ENCODE results near the gene XG.
"Not testable (repeated sequence)": the region's sequence is repeated elsewhere in the genome, so short reads cannot be mapped to it uniquely, and the experiment has no call there.

The XG gene

DNA sequence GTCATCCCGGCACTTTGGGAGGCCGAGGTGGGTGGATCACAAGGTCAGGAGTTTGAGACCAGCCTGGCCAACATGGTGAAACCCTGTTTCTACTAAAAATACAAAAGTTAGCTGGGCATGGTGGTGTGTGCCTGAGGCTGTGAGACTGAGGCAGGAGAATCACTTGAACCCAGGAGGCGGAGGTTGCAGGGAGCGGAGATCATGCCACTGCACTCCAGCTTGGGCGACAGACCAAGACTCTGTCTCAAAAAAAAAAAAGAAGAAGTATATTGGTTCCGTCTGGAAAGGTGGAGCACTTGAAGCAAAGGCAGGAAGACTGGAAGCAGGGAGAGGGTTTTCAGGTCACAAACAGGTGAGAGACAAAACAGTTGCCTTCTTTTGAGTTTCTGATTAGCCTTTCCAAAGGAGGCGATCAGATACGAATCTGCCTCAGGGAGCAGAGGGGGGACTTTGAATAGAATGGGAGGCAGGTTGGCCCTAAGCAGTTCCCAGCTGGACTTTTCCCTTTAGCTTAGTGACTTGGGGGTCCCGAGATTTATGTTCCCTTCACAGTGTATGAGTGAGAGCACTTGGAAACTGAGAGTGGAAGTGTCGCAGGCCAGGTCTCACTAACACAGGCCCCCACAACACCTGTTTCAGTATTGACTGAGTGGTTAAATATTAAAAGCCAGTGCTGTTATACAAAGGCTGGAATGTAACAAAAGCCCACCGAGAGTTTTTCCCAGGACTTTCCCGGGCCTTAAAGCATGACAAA, 28.8 kb downstream of the XG start:
- DNase-seq (ENCODE audit: low read depth): not testable (repeated sequence)

GRCh38 chrX:2781226-2781571, 29.4 kb downstream of the XG start:
- no peak for DNase-seq (ENCODE audit: low read depth)

DNA sequence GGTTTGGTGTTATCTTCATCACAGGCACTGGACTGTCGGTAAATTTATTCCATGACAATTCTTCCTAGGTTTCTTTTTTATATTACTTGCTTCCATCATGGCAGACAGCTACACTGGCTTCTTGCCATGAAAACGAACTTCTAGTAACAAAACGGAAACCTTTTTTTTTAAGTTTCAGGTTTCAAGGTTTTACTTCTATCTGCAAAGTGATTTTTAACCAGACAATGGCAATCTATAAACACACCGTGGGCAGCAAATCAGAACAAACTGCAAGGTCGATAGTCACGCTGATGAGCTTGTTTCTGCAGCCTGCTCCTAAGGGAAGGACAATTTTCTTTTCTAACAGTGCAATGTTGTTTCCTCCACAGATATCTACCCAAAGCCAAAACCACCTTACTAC, 29.9 kb downstream of the XG start:
- DNase-seq (ENCODE audit: low read depth): no peak

- DNase-seq (ENCODE audit: low read depth): no peak
Measured at GRCh38 chrX:2782171-2782570, 30.3 kb downstream of the XG start.

- DNase-seq (ENCODE audit: low read depth): no peak
Measured at GRCh38 chrX:2782778-2783177, 30.9 kb downstream of the XG start.

DNA sequence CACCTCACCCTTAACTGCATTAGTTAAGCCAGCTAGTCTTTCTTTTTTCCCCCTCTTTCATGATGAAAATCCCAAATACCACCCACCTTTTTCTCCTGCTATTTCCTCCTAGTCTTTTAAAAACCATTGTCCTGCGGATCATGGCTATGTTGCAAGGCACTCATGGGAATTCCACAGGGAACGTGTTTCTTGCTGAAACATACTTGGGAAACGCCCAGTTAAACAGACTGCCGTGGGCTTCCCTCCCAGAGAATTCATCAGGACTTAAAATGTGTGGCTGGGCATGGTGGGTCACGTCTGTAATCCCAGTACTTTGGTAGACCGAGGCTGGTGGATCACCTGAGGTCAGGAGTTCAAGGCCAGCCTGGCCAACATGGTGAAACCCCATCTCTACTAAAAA, 32.2 kb downstream of the XG start:
- DNase-seq (ENCODE audit: low read depth): no peak

DNA sequence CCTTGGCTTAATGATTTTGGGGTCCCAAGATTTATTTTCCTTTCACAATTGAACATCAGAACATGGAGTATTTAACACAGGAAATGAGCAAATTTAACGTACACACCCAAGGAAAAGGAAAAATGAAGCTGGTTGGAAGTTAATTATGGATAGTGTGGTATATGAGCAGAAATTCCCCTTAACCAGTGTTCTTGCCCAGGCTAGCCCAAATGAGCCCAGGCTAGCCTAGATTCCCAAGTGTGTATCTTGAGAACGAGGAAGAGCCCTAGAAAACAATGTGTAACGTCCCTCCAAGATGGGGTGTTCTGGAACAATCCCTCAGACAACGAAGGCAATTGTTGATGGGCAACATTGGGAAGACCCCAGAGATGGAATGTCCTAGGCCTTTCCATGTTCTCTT, 33.7 kb downstream of the XG start:
- DNase-seq (ENCODE audit: low read depth): no peak

DNA sequence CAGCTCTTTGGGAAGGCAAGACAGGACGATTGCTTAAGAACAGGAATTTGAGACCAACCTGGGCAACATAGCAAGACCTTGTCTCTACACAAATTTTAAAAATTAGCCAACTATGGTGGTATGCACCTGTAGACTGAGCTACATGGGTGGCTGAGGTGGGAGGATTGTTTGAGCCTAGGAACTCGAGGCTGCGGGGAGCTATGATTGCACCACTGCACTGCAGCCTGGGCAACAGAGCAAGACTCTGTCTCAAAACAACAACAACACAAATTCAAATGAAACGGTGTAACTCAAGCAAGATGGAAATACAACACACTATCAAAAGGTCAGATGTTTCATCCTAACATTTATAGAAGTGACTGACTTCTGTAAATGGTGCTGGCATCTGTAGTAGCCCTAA, 37.1 kb downstream of the XG start:
- no peak for DNase-seq (ENCODE audit: low read depth)

DNA sequence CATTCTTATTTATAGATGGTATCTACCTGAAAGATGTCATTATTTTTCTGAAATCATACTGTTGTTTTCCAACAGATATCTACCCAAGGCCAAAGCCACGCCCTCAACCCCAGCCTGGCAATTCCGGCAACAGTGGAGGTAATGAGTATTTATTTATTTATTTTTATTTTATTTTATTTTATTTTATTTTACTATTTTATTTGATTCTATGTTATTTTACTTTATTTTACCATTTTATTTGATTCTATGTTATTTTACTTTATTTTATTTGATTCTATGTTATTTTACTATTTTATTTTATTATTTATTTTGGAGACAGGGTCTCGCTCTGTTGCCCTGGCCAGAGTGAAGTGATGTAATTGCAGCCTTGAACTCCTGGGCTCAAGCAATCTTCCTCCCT, 37.7 kb downstream of the XG start:
- no peak for DNase-seq (ENCODE audit: low read depth)

- DNase-seq (ENCODE audit: low read depth): no peak
Measured at GRCh38 chrX:2793752-2794151, 41.9 kb downstream of the XG start.

DNA sequence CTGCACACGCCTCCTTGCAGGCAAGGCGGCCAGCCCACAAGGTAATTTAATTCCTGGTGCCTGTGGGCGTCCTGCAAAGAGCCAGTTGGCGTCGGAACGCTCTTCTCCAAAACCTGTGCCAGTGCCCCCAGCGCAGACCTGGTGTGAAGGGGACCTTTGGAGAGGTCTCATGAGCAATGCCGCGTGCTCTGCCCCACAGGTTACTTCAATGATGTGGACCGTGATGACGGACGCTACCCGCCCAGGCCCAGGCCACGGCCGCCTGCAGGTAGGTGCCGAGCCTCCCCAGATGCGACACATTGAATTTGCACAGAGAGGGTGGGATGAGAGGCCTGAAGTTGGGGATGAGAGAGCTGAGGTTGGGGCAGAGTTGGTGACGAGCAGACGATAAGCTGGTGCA, 42.5 kb downstream of the XG start:
- DNase-seq (ENCODE audit: low read depth): no peak

- DNase-seq (ENCODE audit: low read depth): not testable (repeated sequence)
Measured at GRCh38 chrX:2796808-2797207, 45.0 kb downstream of the XG start.

DNA sequence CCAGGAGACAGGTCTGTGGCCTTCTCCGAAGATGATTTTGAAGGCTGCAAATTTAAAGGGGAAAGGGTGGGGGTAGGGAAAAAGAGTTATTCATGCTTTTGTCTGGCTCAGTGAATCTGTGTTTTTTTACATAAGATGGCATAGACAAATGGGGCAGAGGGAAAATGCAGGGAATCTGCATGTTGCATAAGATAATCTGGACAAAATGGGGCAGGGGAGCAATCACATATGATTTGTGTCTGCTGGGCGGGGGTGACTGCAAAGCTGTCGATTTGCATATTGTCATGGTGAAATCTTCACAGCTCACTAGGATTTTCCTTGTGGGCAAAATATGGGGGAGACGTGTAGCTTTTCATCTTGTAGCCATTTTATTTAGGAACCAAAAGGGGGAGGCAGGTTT, 47.5 kb downstream of the XG start:
- no peak for DNase-seq (ENCODE audit: low read depth)

- not testable (repeated sequence) for DNase-seq (ENCODE audit: low read depth)
Measured at GRCh38 chrX:2799980-2800379, 48.1 kb downstream of the XG start.

- no peak for DNase-seq (ENCODE audit: low read depth)
Measured at GRCh38 chrX:2801223-2801622, 49.4 kb downstream of the XG start.

DNA sequence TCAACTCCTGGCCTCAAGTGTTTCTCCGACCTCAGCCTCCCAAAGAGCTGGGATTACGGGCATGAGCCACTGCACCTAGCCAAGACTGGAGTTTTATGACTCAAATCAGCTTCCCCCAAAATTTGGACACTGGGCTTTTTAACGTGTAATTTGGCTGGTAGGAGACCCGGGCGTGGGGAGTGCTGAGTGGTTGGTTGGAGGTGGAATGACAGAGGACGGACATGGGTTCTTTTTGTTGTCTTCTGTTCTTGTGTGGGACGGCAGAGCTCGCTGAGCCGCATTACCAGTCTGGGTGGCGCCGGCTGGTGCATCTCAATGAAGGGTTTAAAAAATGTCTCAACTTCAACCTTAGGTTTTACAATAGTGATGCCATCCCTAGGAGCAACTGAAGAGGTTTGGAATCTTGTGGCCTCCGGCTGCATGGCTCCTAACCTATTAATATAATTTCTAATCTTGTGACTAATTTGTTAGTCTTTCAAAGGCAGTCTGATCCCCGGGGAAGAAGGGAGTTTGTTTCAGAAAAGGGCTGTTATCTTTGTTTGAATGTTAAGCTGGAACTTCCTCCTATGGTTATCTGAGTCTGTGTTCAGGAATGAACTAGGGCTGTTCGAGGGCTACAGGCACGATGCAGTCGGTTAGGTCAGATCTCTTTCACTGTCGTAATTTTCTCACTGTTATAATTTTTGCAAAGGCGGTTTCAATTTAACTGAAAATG, 50.7 kb downstream of the XG start:
- DNase-seq (ENCODE audit: low read depth): not testable (repeated sequence)

DNA sequence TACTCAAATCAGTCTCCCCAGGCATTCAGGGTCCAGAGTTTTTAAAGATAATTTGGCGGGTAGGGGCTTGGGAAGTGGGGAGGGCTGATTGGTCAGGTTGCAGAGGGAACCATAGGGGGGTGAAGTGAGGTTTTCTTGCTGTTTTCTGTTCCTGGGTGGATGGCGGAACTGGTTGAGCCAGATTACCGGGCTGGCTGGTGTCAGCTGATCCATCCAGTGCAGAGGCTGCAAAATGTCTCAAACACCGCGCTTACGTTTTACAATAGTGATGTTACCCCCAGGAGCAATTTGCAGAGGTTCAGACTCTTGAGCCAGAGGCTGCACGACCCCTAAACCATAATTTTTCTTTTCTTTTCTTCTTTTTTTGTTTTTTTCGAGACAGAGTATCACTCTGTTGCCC, 51.6 kb downstream of the XG start:
- not testable (repeated sequence) for DNase-seq (ENCODE audit: low read depth)

DNA sequence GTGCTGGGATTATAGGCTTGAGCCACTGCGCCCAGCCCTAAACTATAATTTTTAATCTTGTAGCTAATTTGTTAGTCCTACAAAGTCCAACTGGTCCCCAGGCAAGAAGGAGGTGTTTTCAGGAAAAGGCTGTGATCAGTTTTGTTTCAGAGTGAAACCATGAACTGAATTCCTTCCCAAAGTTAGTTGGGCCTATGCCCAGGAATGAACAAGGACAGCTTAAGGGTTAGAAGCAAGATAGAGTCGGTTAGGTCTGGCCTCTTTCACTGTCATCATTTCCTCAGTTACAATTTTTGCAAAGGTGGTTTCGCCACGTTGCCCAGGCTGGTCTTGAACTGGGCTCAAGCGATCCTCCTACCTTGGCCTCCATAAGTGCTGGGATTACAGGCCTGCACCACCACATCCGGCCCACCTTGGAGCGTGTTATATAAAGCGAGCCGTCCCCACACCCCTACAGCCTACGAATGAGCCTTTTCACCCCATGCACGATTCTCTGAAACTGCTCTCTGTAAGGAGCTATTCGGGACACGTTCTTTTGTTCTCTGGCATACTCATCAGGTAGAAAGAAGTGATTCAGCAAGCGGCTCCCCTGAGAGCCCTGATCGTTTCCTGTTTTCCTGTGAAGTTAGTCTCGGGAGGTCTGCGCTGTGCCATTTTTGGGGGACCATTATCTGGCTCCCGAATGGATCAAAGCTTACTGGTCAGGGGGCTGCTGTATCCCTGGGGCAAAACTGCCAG, 52.4 kb downstream of the XG start:
- DNase-seq (ENCODE audit: low read depth): not testable (repeated sequence)

- not testable (repeated sequence) for DNase-seq (ENCODE audit: low read depth)
Measured at GRCh38 chrX:2804858-2805257, 53.0 kb downstream of the XG start.

DNA sequence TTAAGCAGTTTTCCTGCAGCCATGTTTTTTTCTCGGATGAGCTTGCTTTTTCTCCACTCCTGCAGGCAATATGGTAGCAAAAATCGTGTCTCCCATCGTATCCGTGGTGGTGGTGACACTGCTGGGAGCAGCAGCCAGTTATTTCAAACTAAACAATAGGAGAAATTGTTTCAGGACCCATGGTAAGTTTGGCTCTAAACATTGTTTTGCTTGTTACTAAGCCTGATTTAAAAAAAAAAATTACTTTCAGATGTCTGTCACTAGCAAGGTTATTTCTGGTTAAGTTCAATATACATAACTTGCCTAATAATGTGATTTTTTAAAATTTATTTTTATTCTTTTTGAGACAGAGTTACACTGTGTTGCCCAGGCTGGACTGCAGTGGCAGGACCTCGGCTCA, 59.4 kb downstream of the XG start:
- no peak for DNase-seq (ENCODE audit: low read depth)

GRCh38 chrX:2812161-2812907, 60.5 kb downstream of the XG start:
- not testable (repeated sequence) for DNase-seq (ENCODE audit: low read depth)

DNA sequence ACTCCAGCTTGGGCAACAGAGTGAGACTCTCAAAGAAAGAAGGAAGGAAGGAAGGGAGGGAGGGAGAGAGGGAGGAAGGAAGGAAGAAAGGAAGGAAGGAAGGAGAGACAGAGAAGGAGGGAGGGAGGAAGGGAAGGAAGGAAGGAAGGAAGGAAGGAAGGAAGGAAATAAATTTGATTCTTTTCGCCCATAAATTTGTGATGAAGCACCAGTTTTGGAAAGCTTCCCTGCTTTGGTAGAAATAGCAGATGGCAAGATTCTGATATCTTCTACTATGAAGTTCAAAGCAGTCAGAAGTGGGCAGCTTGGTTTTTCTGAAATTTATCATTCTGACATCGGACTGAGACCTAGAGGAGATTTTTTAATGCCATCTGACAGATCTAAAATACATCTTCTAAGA, 65.2 kb downstream of the XG start:
- DNase-seq (ENCODE audit: low read depth): no peak

All from HS-5 (cell line).